HepG2 (cell line): Measurements from ENCODE around the gene ABCB10. TPM values are rescaled to one million over a fixed set of nuclear protein-coding genes. Genes with fewer than 3 reads are reported as not detected.

Experiments
- FOXJ3 ChIP-seq: sonication (generic); formaldehyde crosslinking; IDR thresholded peaks from 2 replicates; pipeline ENCODE4 v1.4.0; 2020; ENCODE audit warnings: missing genetic modification reagents, mild to moderate bottlenecking, borderline replicate concordance
- KDM2A ChIP-seq: sonication (generic); formaldehyde crosslinking; IDR thresholded peaks from 2 replicates; pipeline ENCODE4 v1.4.0; 2020; ENCODE audit warnings: low read depth, missing genetic modification reagents, borderline replicate concordance
- MIER3 ChIP-seq: IDR thresholded peaks from 2 replicates; pipeline ENCODE4 v1.6.1; 2016; ENCODE audit warnings: missing compliant biosample characterization, borderline replicate concordance
- RAD51 ChIP-seq: fragments of 450-650 bp; IDR thresholded peaks from 2 replicates; pipeline ENCODE4 v1.6.1; 2016; ENCODE audit warnings: borderline replicate concordance
- RARA ChIP-seq: IDR thresholded peaks from 2 replicates; pipeline ENCODE4 v1.6.1; 2016; ENCODE audit warnings: missing genetic modification reagents, missing compliant biosample characterization
- RBFOX2 ChIP-seq: fragments of 200-400 bp; formaldehyde crosslinking; IDR thresholded peaks from 2 replicates; pipeline ENCODE4 v1.6.1; 2017; ENCODE audit warnings: low read depth, mild to moderate bottlenecking, low read length
- RCOR2 ChIP-seq: IDR thresholded peaks from 2 replicates; pipeline ENCODE4 v1.6.1; 2016; ENCODE audit warnings: missing biosample characterization, missing genetic modification reagents
- RORA ChIP-seq: sonication (generic); formaldehyde crosslinking; IDR thresholded peaks from 2 replicates; pipeline ENCODE4 v1.5.0; 2020; ENCODE audit warnings: mild to moderate bottlenecking, missing genetic modification reagents, moderate library complexity
- SMC3 ChIP-seq: IDR thresholded peaks from 2 replicates; pipeline ENCODE4 v1.6.1; 2011; ENCODE audit warnings: low read length, improper control_type of control experiment
- ZFP36L1 ChIP-seq: sonication (generic); formaldehyde crosslinking; IDR thresholded peaks from 2 replicates; pipeline ENCODE4 v1.8.0; 2022; ENCODE audit warnings: mild to moderate bottlenecking, missing genetic modification reagents, moderate library complexity
- ZFP41 ChIP-seq: sonication (generic); formaldehyde crosslinking; IDR thresholded peaks from 2 replicates; pipeline ENCODE4 v1.4.0; 2020; ENCODE audit warnings: mild to moderate bottlenecking, missing genetic modification reagents, borderline replicate concordance
- ZMYM2 ChIP-seq: sonication (generic); formaldehyde crosslinking; IDR thresholded peaks from 2 replicates; pipeline ENCODE4 v1.8.0; 2022; ENCODE audit warnings: mild to moderate bottlenecking, missing genetic modification reagents
- ZNF34 ChIP-seq: sonication (generic); formaldehyde crosslinking; IDR thresholded peaks from 2 replicates; pipeline ENCODE4 v1.4.0; 2020; ENCODE audit warnings: mild to moderate bottlenecking, missing genetic modification reagents, borderline replicate concordance
- ZSCAN12 ChIP-seq: sonication (generic); formaldehyde crosslinking; IDR thresholded peaks from 2 replicates; pipeline ENCODE4 v1.9.0; 2021; ENCODE audit warnings: mild to moderate bottlenecking, missing genetic modification reagents
- polyA plus RNA-seq, 8 experiments: library from polyadenylated mRNA; depleted of rRNA in 3 of 8; stranded (reverse) in 7 of 8; unstranded in 1 of 8; fragments of >200 nt; fragmentation: Illumina TruSeq in 4 of 8; extraction: Trizol in 4 of 8; gene quantifications; 2 replicates each; pipeline versions ENCODE4 v1.2.1 to v1.2.3, GENCODE V29; 2011 to 2016; ENCODE audit warnings: low read depth in 4 of 8, missing spikeins in 1 of 8, mixed read lengths in 1 of 8; ENCODE audit not compliant: insufficient read depth in 1 of 8
- total RNA-seq, 5 experiments: library from RNA; depleted of rRNA; stranded (reverse); fragments of >200 nt; fragmentation: Illumina TruSeq; extraction: Trizol; gene quantifications; 2 replicates each; pipeline ENCODE4 v1.2.3, GENCODE V29; 2016; ENCODE audit warnings: low read depth in 1 of 5
- TF ChIP-seq, protein P1 (sequence below): sonication (generic); formaldehyde crosslinking; conservative IDR thresholded peaks from 2 replicates; pipeline ENCODE4 v1.8.1; 2023; ENCODE audit warnings: missing genetic modification reagents
- TF ChIP-seq, protein P2 (sequence below): sonication (generic); formaldehyde crosslinking; IDR thresholded peaks from 2 replicates; pipeline ENCODE4 v1.8.0; 2022; ENCODE audit warnings: mild to moderate bottlenecking, missing genetic modification reagents, borderline replicate concordance
- TF ChIP-seq, protein P3 (sequence below): sonication (generic); formaldehyde crosslinking; IDR thresholded peaks from 2 replicates; pipeline ENCODE4 v1.4.0; 2020; ENCODE audit warnings: missing genetic modification reagents, borderline replicate concordance
- TF ChIP-seq, protein P4 (sequence below): sonication (generic); formaldehyde crosslinking; IDR thresholded peaks from 2 replicates; pipeline ENCODE4 v1.8.1; 2023; ENCODE audit warnings: missing genetic modification reagents, mild to moderate bottlenecking, borderline replicate concordance
- TF ChIP-seq, protein P5 (sequence below): IDR thresholded peaks from 2 replicates; pipeline ENCODE4 v1.6.1; 2016; ENCODE audit warnings: low read depth
- TF ChIP-seq, protein P6 (sequence below): sonication (generic); formaldehyde crosslinking; IDR thresholded peaks from 2 replicates; pipeline ENCODE4 v1.8.1; 2023; ENCODE audit warnings: mild to moderate bottlenecking, missing genetic modification reagents

Gene ABCB10
- total and polyA plus RNA-seq, 2 of the 13 experiments (the other 11 are each of a cell fraction or from before 2014, with no cell fraction given) = 11.2 to 28.9 TPM

DNA sequence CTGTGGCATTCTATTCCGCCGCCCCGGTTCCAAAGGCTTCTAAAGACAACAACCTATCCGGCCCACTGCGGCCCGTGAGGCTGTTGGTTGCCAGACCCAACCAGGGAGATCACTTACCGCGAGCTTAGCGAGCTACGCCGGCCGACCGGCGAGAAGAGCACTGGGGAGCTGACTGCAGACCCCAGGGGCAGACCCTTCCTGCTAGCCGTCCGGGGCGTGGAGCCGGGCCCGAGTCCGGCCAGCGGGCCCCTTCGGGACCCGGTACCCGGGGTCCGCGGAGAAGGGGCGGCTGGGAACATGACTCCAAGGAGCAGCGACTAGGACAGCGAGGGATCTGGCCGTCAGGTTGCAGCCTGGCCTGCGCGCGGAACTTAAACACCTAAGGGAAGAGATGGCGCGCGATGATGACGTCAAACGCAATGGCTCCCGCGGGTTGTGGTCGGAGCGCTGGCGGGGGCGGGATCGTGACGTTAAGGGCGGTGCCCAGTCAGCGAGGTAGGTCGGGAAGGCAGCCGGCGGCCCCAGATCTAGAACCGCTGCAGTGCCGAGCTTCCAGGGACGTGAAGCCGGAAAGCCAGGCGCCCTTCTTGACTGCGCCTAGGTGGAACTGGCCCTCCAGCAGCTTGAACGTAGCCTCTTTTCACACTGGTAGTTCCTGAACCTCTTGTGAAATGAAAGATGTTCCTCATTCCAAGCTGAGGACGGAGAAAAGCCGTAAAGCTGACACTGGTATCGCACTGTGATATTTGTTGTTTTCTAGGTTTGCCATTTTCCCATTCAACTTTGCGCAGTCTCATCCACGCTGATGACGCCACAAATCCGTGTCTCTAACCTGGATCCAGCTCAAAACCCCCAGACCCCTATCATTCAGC, 50.3 kb downstream of the ABCB10 start, which contains the start of gene NUP133 (continued):
- TF ChIP-seq, protein P1, sequence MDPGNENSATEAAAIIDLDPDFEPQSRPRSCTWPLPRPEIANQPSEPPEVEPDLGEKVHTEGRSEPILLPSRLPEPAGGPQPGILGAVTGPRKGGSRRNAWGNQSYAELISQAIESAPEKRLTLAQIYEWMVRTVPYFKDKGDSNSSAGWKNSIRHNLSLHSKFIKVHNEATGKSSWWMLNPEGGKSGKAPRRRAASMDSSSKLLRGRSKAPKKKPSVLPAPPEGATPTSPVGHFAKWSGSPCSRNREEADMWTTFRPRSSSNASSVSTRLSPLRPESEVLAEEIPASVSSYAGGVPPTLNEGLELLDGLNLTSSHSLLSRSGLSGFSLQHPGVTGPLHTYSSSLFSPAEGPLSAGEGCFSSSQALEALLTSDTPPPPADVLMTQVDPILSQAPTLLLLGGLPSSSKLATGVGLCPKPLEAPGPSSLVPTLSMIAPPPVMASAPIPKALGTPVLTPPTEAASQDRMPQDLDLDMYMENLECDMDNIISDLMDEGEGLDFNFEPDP (CRISPR knock-in tag) = 0 out of 2 replicates have a peak, but pooled peaks have one; percentile 53
- TF ChIP-seq ZFP36L1 (CRISPR knock-in tag) (peak; percentile 65; the same call in 1 of the 2 replicates), ZSCAN12 (CRISPR knock-in tag) (no peak), FOXJ3 (CRISPR knock-in tag) (peak; percentile 45; the same call in 1 of the 2 replicates), ZMYM2 (CRISPR knock-in tag) (no peak), RCOR2 (CRISPR knock-in tag) (no peak), RAD51 (no peak), ZNF34 (CRISPR knock-in tag) (no peak), MIER3 (CRISPR knock-in tag) (peak; percentile 86), RBFOX2 (peak; percentile 92), SMC3 (no peak), RORA (CRISPR knock-in tag) (no peak), ZFP41 (no peak), RARA (CRISPR knock-in tag) (0 out of 2 replicates have a peak, but pooled peaks have one; percentile 28), KDM2A (CRISPR knock-in tag) (peak; percentile 90)
- TF ChIP-seq, protein P2, sequence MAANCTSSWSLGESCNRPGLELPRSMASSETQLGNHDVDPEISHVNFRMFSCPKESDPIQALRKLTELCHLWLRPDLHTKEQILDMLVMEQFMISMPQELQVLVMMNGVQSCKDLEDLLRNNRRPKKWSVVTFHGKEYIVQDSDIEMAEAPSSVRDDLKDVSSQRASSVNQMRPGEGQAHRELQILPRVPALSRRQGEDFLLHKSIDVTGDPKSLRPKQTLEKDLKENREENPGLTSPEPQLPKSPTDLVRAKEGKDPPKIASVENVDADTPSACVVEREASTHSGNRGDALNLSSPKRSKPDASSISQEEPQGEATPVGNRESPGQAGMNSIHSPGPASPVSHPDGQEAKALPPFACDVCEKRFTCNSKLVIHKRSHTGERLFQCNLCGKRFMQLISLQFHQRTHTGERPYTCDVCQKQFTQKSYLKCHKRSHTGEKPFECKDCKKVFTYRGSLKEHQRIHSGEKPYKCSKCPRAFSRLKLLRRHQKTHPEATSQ (CRISPR knock-in tag) = no peak
- TF ChIP-seq, protein P3, sequence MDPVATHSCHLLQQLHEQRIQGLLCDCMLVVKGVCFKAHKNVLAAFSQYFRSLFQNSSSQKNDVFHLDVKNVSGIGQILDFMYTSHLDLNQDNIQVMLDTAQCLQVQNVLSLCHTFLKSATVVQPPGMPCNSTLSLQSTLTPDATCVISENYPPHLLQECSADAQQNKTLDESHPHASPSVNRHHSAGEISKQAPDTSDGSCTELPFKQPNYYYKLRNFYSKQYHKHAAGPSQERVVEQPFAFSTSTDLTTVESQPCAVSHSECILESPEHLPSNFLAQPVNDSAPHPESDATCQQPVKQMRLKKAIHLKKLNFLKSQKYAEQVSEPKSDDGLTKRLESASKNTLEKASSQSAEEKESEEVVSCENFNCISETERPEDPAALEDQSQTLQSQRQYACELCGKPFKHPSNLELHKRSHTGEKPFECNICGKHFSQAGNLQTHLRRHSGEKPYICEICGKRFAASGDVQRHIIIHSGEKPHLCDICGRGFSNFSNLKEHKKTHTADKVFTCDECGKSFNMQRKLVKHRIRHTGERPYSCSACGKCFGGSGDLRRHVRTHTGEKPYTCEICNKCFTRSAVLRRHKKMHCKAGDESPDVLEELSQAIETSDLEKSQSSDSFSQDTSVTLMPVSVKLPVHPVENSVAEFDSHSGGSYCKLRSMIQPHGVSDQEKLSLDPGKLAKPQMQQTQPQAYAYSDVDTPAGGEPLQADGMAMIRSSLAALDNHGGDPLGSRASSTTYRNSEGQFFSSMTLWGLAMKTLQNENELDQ (CRISPR knock-in tag) = no peak
- TF ChIP-seq, protein P4, sequence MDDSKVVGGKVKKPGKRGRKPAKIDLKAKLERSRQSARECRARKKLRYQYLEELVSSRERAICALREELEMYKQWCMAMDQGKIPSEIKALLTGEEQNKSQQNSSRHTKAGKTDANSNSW (CRISPR knock-in tag) = no peak
- TF ChIP-seq, protein P5, sequence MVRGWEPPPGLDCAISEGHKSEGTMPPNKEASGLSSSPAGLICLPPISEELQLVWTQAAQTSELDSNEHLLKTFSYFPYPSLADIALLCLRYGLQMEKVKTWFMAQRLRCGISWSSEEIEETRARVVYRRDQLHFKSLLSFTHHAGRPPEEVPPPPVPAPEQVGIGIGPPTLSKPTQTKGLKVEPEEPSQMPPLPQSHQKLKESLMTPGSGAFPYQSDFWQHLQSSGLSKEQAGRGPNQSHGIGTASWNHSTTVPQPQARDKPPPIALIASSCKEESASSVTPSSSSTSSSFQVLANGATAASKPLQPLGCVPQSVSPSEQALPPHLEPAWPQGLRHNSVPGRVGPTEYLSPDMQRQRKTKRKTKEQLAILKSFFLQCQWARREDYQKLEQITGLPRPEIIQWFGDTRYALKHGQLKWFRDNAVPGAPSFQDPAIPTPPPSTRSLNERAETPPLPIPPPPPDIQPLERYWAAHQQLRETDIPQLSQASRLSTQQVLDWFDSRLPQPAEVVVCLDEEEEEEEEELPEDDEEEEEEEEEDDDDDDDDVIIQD (CRISPR knock-in tag) = no peak
- TF ChIP-seq, protein P6, sequence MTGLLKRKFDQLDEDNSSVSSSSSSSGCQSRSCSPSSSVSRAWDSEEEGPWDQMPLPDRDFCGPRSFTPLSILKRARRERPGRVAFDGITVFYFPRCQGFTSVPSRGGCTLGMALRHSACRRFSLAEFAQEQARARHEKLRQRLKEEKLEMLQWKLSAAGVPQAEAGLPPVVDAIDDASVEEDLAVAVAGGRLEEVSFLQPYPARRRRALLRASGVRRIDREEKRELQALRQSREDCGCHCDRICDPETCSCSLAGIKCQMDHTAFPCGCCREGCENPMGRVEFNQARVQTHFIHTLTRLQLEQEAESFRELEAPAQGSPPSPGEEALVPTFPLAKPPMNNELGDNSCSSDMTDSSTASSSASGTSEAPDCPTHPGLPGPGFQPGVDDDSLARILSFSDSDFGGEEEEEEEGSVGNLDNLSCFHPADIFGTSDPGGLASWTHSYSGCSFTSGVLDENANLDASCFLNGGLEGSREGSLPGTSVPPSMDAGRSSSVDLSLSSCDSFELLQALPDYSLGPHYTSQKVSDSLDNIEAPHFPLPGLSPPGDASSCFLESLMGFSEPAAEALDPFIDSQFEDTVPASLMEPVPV (CRISPR knock-in tag) = peak; percentile 37; the same call in 1 of the 2 replicates
